Measurements from ENCODE around the gene PKD1L1.

PKD1L1 gene

DNA sequence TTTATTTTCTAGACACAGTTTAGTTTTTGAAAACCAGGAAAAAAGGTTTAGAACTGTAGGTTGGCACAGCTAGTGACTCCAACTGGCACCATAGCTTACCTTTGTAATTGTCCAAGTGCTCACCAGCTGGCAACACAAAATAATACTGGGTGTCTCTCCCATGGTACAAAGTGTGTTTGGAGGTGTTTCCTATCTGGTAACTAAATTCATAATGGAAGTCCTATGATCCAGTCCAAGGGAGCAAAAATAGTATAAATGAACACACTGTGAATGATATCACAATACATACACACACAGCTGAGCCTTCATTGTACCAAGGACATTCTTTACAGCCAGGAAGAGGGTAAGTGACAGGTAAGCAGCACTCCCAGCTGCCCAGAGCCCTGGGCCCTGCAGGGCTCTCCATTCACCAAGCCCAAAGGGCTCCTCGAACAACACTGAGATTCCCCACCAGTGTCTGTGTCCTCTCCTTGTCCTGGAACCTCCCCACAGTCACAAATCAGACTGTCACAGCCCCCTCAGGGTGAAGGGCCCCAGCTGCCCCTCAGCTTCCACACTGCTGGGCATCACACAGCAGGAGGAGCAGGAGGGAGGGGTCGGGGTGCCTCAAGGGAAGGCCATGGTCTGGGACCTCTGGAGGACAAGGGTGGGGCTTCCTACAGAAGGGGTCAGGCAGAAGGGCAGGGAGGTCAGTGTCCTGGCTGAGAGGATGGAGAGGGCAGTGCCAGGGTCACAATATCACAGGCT is 72.1 kb downstream of the PKD1L1 start:
- no peak for DNase-seq (ENCODE audit: low read depth)

DNA sequence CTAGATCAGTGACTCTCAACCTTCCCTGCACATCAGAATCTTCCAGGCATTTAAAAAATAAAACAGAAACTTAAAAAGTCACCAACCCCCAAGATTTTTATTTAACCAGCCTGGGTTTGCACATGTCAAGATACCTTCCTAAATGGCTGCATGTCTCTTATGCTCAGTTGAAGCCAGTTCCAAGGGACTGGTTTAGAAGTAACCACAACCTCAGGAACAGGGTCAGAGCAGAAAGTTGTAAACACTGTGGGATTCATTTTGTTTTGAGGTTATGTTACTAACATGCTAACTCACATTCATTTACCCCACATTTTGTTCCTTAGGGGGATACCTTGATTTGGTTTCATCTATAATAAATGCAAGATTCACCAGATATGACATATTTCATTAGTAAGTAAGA is 72.9 kb downstream of the PKD1L1 start:
- no peak for DNase-seq (ENCODE audit: low read depth)

DNA sequence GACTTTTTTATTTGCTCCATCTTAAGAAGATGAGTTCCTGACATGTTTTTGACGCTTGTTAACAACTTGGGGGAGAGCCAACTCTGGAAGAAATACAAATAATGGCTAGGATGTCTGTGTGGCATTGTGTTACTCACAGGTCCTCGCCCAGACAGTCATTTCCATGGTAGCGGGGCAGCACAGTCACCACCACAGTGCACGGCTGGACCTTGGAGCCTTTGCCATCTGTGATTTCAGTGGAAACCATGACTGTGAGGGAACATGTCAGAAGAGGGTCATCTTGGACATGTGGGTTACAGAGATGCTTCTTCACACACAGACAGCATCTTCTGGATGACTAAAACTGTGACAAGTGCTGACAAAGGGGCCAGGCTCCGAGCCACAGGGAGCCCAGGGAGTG is 74.5 kb downstream of the PKD1L1 start:
- DNase-seq (ENCODE audit: low read depth) = peak; percentile 41

DNA sequence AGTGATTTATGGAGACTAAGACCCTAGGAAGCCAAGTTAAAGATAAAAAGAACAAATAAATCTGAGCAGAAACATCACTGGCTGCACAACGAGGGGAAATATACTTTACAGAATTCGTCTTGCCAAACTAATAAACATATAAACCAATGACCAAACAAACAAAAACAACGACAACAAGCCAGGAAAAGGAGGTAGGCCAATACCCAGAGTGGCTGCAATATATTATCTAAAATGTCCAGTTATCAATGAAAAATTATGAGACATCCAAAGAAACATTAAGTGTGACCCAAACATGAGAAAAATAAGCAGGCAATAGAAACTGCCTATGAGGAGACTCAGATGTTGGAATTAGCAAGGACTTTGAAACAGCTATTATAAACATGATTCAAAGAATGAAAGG is 81.0 kb downstream of the PKD1L1 start:
- DNase-seq (ENCODE audit: low read depth) = no peak

DNA sequence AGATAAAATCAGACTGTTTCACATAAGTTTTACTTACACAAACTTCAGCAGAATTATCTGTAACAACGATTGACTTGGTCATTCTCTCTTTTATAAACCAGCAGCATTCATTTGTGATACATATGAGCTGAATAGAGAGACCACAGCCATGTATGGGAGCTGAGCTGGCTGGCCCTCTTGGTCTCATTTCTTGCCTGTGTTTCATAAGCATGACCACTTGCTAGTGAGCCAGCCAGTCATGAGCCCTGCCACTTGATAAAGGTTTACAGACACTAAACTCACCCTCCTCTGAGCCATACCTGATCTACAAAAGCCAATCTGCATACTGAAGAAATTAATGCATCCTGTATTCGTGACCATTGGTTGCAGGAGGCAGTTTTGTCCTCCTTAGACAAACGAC is 82.1 kb downstream of the PKD1L1 start:
- no peak for DNase-seq (ENCODE audit: low read depth)

DNA sequence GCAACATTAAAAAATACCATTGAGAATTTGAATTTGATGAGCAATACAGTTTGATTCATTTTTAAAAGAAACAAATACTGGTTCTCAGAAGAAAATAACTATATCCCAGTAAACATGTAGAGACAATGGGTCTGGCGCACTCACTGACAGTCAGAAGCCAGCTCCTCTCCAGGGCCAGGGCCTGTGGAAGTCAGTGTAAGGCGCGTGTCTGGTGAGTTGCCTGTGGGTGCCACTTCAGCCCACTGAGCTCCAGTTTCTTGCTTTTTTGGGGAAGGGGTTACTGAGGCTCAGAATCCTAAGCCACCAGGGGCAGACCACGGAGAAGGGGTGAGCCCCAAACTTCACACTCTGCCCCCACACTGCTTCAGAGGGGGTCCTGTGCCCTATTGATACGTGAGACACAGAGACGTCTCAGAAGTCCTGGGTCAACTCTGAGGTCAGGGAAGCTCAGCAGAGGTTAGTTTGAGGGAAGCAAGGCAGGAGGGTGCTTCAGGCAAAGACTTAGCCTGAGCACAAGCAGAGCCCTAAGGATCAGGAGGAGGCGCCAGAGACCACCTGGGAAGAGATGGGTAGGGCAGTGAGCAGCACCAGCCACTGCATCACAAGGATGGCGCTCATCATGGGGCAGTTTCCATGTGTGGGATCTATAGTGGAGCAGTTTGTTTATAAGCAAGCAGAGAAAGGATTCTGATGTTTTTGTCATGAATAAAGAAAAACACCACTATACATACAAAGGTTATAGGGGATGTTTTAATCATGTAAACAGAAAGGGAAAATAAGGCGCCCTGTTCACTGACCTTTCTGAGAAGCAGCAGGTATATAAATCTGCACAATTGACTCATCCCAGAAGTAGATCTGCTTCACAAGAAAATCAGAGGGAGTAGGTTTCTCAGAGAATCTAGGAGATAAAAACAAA is 95.7 kb downstream of the PKD1L1 start:
- DNase-seq (ENCODE audit: low read depth) = no peak

DNA sequence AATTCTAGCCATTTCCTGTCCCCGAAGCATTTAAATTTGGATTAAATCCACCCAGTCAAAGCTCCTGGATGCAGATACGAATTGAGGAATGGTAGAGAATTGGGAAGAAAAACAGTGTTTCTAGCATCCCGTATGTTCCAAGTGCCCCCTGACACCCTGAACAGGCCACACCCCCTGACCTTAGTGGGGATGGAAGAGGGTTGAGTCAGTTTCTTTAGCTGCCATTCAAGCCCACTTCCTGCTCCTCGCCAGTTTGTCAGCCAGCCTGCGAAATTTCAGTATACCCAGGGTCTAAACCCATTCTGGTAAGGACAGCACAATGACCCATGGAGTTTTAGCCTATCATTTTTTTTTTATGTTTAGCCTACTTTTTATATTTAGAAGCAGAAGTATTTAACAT is 101.1 kb downstream of the PKD1L1 start:
- DNase-seq (ENCODE audit: low read depth) = no peak

DNA sequence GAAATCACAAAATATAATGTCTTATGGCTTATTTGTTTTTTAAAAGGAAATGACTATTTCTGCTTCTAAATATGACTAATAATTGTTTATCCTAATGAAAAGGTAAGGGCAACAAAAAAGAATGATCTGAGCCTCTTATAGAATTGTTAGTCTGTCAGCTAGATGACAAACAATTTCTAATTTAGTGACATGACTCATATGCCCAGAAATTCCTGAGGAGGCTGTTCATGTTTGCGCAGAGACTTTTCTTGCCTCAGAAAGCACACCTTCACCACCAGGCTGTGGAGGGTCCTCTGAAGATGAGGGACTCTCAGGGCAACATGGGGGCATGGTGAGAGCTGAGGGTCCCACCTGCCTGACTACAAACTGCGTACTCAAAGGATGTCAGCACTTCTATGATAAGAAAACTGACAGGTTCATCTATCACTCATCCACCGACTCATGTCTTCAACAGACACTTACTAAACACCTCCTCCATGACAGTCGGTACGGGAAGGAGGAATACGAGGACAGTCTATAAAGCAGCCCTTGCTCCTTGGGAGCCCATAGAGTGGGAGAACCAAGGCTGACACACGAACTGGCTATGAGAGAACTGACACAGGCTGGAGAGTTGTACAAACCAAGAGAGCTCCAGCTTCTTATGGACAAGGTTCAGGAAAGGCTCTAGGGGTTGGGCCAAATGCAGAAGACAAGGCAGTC is 102.0 kb downstream of the PKD1L1 start:
- DNase-seq (ENCODE audit: low read depth) = peak; percentile 10

DNA sequence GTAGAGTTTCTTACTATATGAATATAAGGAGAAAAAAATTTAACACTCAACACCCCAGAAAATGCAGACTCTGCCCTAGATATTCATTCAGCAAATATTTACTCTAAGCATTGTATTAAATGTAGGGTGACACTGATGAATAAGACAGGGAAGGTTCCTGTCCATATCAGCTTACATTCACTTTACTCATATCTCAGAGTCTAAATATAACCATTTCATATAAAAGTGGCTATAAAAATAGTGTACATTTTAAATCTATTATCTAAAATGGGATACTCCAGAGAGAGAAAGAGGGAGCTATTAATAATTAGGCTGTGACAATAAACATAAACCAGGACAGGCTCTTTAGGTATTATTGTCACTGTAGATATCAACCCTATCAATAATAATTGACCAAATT is 104.0 kb downstream of the PKD1L1 start:
- no peak for DNase-seq (ENCODE audit: low read depth)

DNA sequence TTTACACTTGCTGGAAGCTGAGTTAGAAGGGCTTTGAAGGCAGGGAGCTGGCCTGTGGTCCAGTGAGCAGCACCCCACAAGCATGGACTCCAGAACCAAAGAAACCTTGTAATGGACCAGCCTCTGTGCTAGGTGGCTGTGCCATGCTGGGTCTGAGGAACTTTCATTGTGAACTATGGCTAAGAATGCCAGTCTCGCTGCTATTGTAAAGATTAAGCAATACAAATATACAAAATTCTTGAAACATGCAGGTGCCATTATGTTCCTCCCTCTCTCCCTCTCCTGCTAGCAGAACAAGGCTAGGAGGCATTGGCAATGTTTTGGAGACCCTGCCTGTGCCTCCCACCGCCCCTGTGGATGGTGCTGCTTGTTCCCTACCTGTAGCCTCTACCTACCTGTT is 105.0 kb downstream of the PKD1L1 start:
- DNase-seq (ENCODE audit: low read depth) = no peak

DNA sequence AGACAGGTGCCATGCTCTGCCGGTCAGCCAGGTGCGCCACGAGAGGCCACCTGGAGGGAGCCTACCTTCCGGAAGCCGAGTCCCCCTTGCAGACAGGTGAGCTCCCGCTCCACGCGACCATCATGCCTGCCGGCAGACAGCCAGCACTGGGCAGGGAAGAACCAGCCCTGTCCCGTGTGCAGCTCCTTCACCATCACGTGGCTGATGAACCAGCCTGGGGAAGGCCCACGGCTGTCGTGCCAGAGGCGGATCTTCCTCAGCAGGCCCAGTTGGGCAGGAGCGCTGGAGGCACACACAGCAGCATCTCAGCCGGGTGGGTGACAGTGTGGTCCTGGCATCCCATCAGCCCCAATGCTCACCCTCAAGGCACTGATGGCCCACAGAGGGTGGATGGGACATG is 108.9 kb downstream of the PKD1L1 start:
- DNase-seq (ENCODE audit: low read depth) = no peak

DNA sequence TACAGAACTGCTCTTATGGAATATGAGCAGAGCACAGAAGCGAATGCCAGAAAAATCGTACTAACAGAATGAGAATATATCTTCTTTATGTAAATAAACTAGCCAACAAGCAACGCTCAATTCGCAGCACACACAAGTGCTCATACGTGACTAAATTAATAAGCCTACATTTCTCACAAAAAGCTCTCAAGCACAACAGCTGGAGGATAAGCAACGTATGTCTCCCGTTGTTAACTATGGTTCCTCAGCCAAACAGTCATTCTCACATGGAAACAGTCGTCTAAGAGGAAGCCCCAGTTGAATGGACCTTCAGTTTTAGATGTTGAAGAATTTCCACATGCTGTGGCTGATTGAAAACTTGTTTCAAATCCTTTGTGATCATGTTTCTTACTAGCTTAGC is 110.4 kb downstream of the PKD1L1 start:
- no peak for DNase-seq (ENCODE audit: low read depth)

DNA sequence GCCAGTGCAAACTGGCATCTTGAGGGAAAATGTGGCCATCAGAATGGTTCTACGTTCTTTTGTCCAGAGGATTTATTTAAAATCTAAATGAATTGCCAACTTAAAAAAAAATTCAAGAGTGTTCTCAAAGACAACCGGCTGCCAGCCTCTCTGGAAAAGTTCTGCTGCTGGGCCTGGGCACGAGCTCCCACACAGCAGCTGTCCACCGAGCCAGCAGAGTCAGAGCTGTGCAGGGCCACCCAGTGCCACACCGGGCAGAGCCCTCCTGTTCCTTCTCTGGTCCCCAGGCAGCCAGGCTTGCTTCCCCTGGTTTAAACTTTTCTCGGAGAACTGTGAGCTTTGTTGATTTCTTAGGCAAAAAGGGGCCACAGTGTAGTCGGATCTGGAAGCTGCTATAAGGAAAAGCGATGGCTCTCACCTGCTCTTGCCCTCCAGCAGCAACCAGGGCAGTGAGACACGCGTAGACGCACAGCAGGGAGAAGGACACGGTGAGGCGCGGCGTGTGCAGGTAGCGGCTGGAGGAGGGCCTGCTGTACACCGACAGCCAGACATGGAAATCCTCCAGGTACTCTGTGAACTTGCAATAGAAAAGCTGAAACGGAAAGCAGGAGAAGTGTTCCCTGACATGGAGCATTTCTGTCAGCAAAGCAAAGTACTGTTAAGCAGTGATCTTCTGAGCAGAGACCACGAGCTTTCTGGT is 111.6 kb downstream of the PKD1L1 start:
- DNase-seq (ENCODE audit: low read depth) = no peak

DNA sequence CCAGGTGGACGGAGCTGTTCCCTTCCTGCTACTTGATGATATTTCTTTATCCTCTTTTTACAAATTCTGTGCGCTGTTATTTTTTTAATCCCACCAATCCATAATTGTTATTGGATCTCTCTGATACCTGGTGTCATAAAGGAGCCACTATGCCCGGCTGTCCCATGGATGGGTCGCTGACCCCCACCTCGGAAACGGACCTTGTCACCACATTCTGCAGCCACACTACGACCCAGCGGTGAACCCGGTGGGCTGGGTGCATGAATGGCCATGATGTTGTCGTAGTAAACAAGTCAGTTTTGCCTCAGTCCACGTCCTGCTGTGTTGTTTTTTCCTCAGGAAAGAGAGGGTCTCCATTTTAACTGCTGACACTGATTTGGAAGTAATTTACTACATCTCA is 112.2 kb downstream of the PKD1L1 start:
- no peak for DNase-seq (ENCODE audit: low read depth)

DNA sequence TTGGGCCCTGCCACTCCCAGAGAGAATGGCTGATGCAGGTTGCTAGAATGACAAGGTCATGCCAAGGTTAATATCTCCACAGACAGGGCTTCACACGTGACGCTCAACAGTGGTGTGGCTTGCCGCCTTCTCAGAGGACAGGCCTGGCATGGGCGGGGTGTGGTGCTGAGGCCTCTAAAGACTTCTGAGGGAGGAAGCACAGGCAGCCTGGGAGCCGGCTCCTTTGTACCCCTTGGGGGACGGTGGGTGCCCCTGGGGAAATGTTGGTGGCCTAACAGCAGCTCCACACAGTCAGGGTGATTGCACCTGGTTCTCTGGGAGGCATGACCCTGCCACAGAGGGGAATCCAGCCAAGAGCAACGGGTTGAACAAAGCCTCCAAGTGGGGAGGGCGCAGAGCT is 115.1 kb downstream of the PKD1L1 start:
- DNase-seq (ENCODE audit: low read depth) = no peak

DNA sequence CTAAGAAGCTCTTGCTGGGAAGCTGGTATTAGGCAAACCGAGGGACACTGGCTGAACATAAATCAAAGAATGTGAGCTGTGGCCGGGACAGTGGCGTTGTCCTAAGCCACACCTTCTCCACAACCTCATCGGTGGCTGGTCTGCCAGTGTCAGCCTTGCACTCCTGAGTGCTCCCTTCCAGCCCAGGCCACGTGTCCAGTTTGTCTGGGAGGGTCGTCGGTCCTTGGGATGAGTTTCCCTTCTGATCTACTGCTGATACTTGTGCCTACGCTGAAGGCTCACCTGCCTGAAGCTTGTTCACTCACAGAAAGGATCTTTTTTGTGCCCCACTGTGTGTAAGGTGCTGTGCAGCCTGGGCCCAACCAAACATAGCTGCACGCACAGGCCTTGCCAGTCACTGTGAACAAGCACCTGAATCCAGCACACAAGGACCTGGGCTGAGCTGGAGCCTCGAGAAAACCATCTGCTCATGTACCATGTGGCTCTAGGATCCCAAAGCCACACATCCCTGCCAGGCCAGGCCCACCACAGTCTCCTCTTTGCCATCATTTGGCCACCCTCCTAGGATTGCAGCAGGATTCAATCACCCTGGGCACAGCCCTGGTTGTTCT is 116.1 kb downstream of the PKD1L1 start:
- no peak for DNase-seq (ENCODE audit: low read depth)

DNA sequence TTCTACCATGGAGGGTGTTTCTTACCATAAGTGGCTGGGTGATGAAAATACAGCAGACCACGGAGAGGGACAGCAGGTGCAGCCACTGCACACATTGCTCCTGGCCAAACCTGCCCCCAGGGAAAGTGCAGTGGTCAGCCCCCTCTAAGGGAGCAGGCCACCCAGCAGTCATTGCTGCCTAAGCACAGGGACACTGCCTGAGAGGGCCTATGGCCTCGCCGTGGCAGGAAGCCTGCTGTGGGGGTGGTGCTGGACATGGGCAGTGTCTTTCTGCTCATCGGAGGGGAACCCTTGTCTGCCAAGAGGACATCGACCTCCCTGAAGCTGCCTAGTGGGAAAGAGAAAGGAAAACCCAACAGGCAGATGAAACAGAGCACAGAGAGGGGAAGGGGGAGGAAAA is 118.3 kb downstream of the PKD1L1 start:
- DNase-seq (ENCODE audit: low read depth) = no peak

DNA sequence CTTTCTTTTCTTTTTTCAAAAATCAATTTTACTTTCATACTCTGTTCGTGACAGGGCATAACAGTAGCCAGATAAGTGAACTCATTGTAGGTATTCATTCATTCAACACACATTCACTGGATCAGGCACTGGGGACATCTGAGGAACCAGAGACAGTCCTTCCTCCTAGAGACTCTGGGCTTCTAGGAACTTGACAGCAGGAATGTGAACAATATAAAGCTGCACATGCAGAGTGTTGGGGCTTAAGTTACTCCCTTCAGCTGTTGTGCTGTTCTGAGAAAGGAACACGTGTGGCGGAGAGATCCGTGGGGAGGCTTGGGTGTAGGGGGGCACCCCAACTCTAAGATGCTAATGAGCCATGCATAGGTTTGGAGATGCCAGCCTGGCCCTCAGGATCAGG is 120.4 kb downstream of the PKD1L1 start:
- no peak for DNase-seq (ENCODE audit: low read depth)

DNA sequence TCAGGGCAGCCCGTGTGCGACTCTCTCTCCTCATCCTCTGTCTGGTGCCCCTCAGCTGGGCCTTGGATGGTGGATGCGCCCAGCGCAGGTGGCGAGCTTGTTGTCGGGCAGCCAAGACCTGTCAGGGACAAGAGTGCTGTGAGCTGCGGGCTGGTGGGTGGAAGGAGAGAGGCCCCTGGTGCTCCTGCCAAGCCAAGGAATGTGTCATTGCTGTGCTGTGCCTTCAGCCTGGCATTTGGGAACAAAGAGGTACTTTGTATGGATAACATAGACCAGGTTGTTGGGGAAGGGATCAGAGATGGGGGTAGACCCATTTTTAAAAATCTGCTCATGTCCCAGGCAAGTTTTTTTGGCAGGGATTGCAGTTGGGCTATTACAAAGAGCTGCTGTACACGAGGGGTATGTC is 120.9 kb downstream of the PKD1L1 start:
- no peak for DNase-seq (ENCODE audit: low read depth)

DNA sequence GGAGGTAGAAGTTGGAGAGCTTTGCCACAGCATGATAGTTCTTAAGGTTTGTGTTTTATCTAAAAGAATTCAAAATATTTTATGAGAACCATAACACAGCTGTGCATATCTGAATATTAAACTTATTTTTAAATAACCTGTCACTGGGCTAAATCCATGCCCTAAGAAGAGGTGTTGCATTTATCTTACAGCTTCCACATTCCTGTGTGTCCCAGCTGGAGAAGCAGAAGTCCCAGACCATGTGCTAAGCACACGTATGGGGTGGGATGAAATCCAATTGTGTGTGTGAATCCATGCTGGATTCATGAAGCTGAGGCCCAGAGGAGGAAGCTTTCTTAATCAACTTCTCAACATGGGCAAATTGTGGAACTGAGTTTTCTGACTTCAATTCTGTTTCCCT is 121.5 kb downstream of the PKD1L1 start:
- no peak for DNase-seq (ENCODE audit: low read depth)

DNA sequence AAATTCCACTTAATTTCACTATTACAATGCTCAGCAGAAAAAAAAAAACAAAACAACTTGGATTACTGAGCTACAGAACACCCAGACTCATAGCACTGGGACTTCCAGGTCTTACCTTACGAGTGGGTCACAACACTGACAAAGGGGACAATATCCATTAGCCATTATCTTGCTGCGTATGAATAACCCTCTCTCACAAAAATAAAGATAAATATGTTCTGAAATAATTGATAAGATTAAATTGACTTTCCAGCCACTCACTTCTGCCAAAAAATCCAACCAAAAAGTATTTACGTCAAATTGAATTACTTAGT is 128.7 kb downstream of the PKD1L1 start:
- DNase-seq (ENCODE audit: low read depth) = no peak
